Suppressor macrophage treated with lipopolysaccharide for 4 hours (primary cell): ENCODE results near the gene ETV3.
A peak's percentile ranks its signal among the peaks of the same experiment; 100 is the strongest.

Experiments
- DNase-seq: peaks from one replicate; pipeline ENCODE4 v3.0.0-alpha.2; 2020

Gene ETV3

GRCh38 chr1:157137408-157138219 lies 581 bp downstream of the ETV3 start:
- peak; percentile 60 for DNase-seq

- peak; percentile 77 for DNase-seq
Observed at GRCh38 chr1:157137046-157137407, 1.2 kb downstream of the ETV3 start.

- no peak for DNase-seq
Observed at GRCh38 chr1:157136133-157136532, 2.1 kb downstream of the ETV3 start.

- DNase-seq = peak; percentile 35
Observed at GRCh38 chr1:157135646-157136045, 2.5 kb downstream of the ETV3 start.

- no peak for DNase-seq
Observed at GRCh38 chr1:157135070-157135469, 3.1 kb downstream of the ETV3 start.

- no peak for DNase-seq
Observed at GRCh38 chr1:157134442-157134841, 3.8 kb downstream of the ETV3 start.

GRCh38 chr1:157133426-157133825 lies 4.8 kb downstream of the ETV3 start:
- no peak for DNase-seq

GRCh38 chr1:157132616-157133167 lies 5.5 kb downstream of the ETV3 start:
- no peak for DNase-seq

- DNase-seq = no peak
Observed at GRCh38 chr1:157132111-157132510, 6.1 kb downstream of the ETV3 start.

- DNase-seq = no peak
Observed at GRCh38 chr1:157131281-157131680, 6.9 kb downstream of the ETV3 start.

- DNase-seq = no peak
Observed at GRCh38 chr1:157124855-157125254, 13.3 kb downstream of the ETV3 start.

- DNase-seq = no peak
Observed at GRCh38 chr1:157119448-157119847, 18.7 kb downstream of the ETV3 start.

- no peak for DNase-seq
Observed at GRCh38 chr1:157119008-157119407, 19.2 kb downstream of the ETV3 start.

- DNase-seq = no peak
Observed at GRCh38 chr1:157117527-157118057, 20.6 kb downstream of the ETV3 start.

GRCh38 chr1:157116737-157117103 lies 21.5 kb downstream of the ETV3 start:
- no peak for DNase-seq

- DNase-seq = no peak
Observed at GRCh38 chr1:157115851-157116736, 22.1 kb downstream of the ETV3 start.

- DNase-seq = no peak
Observed at GRCh38 chr1:157115429-157115838, 22.8 kb downstream of the ETV3 start.

GRCh38 chr1:157114183-157115121 lies 23.7 kb downstream of the ETV3 start:
- no peak for DNase-seq

GRCh38 chr1:157113631-157114030 lies 24.6 kb downstream of the ETV3 start:
- no peak for DNase-seq

- peak; percentile 84 for DNase-seq
Observed at GRCh38 chr1:157113106-157113505, 25.1 kb downstream of the ETV3 start.

- no peak for DNase-seq
Observed at GRCh38 chr1:157112186-157112867, 25.9 kb downstream of the ETV3 start.
